MM.1S (cell line): ENCODE data around the gene NKAPL.

Experiments used
- CTCF ChIP-seq: fragments of 300-600 bp; sonication (generic); IDR thresholded peaks from 2 replicates; pipeline ENCODE4 v1.5.1; 2016; ENCODE audit warnings: antibody characterized with exemption, low read length, mixed read lengths
- EZH2 ChIP-seq: fragments of 300-600 bp; sonication (generic); optimal IDR thresholded peaks from 2 replicates; pipeline ENCODE3; 2017; ENCODE audit warnings: low read depth, mild to moderate bottlenecking, antibody characterized with exemption, low read length, mixed read lengths

- TF ChIP-seq CTCF: no peak
- TF ChIP-seq EZH2: no peak
Measured at GRCh38 chr6:28217890-28218289, 41.2 kb upstream of the NKAPL start.
